GM08714 (cell line): ENCODE results near the gene SRCIN1.

ENCODE experiments used
- H3K4me3 ChIP-seq: fragments of 200-500 bp; sonication (Bioruptor generic); 2 replicates; pipeline ENCODE4 v1.5.1; 2014; ENCODE audit warnings: mild to moderate bottlenecking, low read length, inconsistent platforms
- ZNF274 ChIP-seq: IDR thresholded peaks from 2 replicates; pipeline ENCODE4 v1.6.1; 2012; ENCODE audit warnings: mild to moderate bottlenecking, low read depth, low read length

SRCIN1 gene

GRCh38 chr17:38546396-38546795, 59.4 kb downstream of the SRCIN1 start:
- TF ChIP-seq ZNF274 = no peak
- no peak overlapping the region for H3K4me3 ChIP-seq

- TF ChIP-seq ZNF274 = no peak
- H3K4me3 ChIP-seq = no peak overlapping the region
These were observed 60.1 kb downstream of the SRCIN1 start for GRCh38 chr17:38545531-38546225.

- H3K4me3 ChIP-seq = no peak overlapping the region
- TF ChIP-seq ZNF274 = no peak
These were observed 60.9 kb downstream of the SRCIN1 start for GRCh38 chr17:38544839-38545209.

GRCh38 chr17:38544175-38544838, 61.4 kb downstream of the SRCIN1 start:
- no peak for TF ChIP-seq ZNF274
- H3K4me3 ChIP-seq = no peak overlapping the region

GRCh38 chr17:38543403-38544174, 62.2 kb downstream of the SRCIN1 start:
- H3K4me3 ChIP-seq = no peak overlapping the region
- no peak for TF ChIP-seq ZNF274

GRCh38 chr17:38542286-38542685, 63.5 kb downstream of the SRCIN1 start:
- no peak for TF ChIP-seq ZNF274
- H3K4me3 ChIP-seq = no peak overlapping the region

GRCh38 chr17:38541281-38541680, 64.5 kb downstream of the SRCIN1 start:
- no peak overlapping the region for H3K4me3 ChIP-seq
- no peak for TF ChIP-seq ZNF274

GRCh38 chr17:38540514-38541045, 65.2 kb downstream of the SRCIN1 start:
- TF ChIP-seq ZNF274 = no peak
- H3K4me3 ChIP-seq = no peak overlapping the region

GRCh38 chr17:38539386-38539785, 66.4 kb downstream of the SRCIN1 start:
- TF ChIP-seq ZNF274 = no peak
- H3K4me3 ChIP-seq = no peak overlapping the region

- no peak overlapping the region for H3K4me3 ChIP-seq
- TF ChIP-seq ZNF274 = no peak
These were observed 66.8 kb downstream of the SRCIN1 start for GRCh38 chr17:38538906-38539305.

GRCh38 chr17:38536661-38537060, 69.1 kb downstream of the SRCIN1 start:
- no peak overlapping the region for H3K4me3 ChIP-seq
- TF ChIP-seq ZNF274 = no peak

GRCh38 chr17:38535886-38536285, 69.9 kb downstream of the SRCIN1 start:
- TF ChIP-seq ZNF274 = no peak
- no peak overlapping the region for H3K4me3 ChIP-seq

GRCh38 chr17:38534498-38534885, 71.3 kb downstream of the SRCIN1 start:
- no peak overlapping the region for H3K4me3 ChIP-seq
- TF ChIP-seq ZNF274 = no peak

GRCh38 chr17:38533866-38534497, 71.8 kb downstream of the SRCIN1 start:
- no peak overlapping the region for H3K4me3 ChIP-seq
- no peak for TF ChIP-seq ZNF274
